Stimulated activated CD8-positive, alpha-beta memory T cell treated with anti-CD3 and anti-CD28 coated beads, Interleukin-12 subunit alpha, Interleukin-12 subunit beta, amount 100 ng/mL, for 24 hours (primary cell): Measurements from ENCODE around the gene SLC25A18.

ENCODE experiments used
- DNase-seq: peaks from one replicate; pipeline ENCODE4 v3.0.0-alpha.2; 2020; ENCODE audit errors: extremely low read depth

Gene SLC25A18

DNA sequence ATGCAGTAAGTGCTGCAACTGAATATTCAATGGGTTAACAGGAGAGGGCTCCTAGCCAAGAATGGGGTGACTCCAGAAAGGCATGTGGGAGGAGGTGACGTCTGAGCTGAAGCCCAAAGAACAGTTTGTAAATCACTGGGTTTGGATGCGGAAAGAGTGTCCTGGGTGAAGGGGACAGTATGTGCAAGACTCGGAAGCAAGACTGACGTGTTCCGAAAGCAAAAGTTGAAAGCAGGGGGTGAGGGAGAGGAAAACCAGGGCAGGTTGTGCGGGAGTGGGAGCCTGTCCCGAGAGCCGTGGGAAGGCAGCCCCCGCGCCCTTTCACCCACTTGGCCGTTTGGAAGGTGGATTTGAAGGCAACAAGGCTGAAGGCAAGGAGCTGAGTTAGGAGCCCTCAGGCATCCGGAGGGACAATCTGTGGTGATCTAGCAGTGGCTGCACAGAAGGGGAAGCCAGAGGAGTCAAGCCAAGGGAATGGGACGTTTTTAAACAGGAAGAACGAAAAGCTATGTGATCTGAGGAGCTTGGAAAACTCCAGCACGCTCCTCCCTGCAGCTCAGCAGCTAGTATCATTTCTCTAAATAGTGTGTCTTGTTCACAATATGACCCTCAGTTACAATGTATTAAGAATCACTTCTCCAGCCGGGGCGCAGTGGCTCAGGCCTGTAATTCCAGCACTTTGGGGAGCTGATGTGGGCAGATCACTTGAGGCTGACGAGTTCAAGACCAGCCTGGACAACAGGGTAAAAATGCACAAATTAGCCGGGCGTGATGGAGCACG, 7.7 kb downstream of the SLC25A18 start:
- no peak for DNase-seq

DNA sequence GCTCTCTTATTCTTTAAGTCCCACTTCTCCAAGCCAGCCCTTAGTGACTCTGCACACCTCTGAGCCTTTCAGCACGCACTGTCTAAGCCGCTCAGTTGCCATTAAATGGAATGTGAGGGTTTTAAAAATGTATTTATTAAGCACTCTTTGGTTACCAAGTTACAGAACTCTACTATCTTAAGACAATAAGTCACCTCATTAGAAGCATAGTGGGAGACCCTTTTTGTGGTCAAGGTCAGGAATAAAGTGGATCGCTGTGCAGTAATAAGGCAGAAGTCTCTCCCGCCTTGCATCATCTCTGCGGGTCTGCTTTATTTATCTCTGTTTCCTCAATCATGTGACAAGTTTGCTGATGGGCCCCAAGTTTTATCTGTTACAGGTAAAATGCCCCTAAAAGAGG, 11.9 kb downstream of the SLC25A18 start:
- DNase-seq, result no peak

DNA sequence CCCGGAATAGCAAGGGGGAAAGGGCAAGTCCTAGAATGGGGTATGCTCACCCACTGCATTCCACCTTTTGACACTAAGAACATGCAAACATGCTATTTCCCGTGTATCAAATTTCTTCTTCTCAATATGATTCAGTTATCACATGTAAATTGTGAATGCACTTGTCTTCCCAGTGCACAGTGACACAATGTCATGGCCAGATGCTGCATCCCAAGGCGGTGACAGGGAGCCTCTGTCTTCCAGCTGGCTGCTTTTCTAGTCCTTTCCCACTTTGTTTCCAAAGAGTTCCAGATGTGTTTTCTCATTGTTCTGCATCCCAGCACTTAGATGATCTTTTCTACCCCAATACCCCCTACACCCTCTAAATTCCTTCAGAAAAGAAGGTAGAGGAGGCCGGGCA, 12.4 kb downstream of the SLC25A18 start:
- no peak for DNase-seq

DNA sequence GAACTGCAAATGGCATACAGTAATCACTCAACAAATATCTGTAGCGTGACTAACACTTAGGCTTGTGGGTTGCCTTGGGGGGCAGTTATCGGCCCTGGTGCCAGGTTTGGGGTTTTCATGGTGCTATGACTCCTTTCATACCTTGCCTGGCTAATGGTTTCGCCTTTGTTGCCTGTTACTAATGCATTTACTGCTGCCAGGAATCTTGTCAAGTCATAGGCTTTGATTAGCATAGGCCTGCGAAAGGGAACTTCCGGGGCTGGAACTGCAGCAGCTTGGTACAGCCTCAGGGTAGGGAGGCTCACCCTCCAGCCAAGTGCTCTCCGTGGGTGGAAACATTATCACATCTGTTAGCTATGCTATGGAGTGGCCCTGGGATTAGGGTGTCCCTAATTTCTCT, 13.2 kb downstream of the SLC25A18 start:
- DNase-seq, result no peak

DNA sequence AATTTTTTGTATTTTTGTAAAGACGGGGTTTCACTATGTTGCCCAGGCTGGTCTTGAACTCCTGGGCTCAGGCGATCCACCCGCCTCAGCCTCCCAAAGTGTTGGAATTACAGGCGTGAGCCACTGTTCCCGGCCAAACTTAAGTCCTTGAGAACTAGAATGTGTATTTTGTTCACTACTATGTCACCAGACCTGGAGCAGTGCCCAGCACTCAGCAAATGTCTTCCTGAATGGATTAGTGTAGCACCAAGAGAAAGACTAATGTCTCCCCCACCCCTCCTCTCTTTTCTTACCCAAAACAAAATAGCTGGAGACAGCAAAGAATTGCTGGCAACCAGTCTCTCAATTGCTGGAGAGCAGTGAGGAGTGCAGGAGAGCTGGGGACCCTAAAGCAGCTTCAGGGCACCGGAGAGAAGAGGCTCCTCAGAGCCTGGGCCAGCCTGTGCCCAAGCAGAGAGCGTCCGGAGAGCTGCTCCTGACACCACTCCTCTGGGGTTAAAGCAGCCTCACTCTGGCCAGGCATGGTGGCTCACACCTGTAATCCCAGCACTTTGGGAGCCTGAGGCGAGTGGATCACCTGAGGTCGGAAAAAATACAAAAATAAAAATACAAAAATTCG, 14.9 kb downstream of the SLC25A18 start:
- DNase-seq, result no peak

DNA sequence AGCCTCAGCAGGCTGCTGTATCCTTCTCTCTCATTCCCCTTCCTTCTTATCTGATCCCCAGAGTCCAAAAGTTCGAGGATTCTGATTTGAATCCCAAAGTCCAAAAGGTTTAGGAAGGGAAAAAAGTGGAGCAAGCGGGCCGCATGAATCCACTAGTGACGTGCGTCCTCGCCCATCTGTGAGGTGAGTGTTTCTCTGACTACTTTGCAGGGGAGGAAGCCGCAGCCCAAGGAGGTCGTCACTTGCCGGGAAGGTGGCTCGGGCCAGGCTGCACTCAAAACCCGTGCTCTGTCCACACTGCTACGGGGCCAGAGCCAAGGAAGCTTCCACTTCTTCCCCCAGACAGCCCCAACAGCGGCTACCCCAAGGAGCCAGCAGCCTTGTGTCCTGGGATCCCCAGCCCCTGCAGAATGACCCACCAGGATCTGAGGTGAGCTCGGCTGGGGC, 16.3 kb downstream of the SLC25A18 start:
- DNase-seq, result no peak

- no peak for DNase-seq
These were observed 17.2 kb downstream of the SLC25A18 start for GRCh38 chr22:17580441-17581031.

- no peak for DNase-seq
These were observed 17.8 kb downstream of the SLC25A18 start for GRCh38 chr22:17581056-17581455.

DNA sequence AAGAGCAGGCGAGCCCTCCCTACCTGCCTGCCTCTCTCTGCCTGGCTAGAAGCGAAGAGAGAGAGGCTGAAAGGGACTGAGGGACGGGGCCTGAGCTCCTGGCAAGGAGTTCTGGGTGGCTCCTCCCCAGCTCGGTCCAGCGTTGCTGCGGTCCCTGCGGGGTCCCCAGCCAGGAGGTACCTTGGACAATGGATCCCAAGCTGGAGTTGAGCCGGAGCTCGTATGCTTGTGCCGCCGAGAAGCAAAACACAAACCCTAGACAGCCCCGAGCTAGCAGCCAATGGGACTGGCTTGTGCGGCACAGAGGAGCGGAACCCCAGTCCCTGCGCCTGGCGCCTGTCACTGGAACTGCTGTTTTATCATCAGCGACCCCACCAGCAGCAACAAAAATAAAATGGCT, 18.3 kb downstream of the SLC25A18 start:
- DNase-seq, result no peak

GRCh38 chr22:17583151-17583550, 19.9 kb downstream of the SLC25A18 start:
- DNase-seq, result no peak

DNA sequence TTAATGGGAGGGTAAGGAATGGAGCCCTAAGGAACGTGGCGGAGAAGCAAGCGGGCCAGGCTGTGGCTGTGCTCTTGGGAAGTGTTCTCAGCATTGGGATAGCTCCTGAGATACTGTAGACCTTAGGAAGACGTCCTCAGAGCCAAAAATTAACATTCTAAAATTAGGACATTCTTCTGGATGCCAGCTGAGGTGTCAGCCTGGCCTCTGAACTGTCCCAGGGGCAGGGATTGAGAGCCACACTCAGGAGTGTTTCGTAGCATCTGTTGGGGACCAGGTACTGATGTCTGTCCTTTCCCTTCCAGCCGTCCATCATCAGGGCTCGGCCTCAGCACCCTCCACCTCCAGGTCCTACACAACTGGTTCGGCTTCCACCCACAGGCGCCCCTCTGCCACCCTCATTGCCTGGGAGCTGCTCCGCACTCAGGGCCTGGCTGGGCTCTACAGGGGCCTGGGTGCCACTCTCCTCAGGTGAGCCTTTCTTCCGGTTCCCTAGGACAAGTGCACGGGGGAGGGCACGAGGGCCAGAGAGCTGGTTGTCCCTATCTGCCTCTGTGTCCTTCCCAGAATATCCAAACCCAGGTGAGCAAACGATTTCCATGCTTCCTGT, 23.6 kb downstream of the SLC25A18 start:
- DNase-seq, result no peak

- DNase-seq, result no peak
These were observed 24.3 kb downstream of the SLC25A18 start for GRCh38 chr22:17587629-17588028.

GRCh38 chr22:17588606-17589005, 25.3 kb downstream of the SLC25A18 start:
- DNase-seq, result no peak

DNA sequence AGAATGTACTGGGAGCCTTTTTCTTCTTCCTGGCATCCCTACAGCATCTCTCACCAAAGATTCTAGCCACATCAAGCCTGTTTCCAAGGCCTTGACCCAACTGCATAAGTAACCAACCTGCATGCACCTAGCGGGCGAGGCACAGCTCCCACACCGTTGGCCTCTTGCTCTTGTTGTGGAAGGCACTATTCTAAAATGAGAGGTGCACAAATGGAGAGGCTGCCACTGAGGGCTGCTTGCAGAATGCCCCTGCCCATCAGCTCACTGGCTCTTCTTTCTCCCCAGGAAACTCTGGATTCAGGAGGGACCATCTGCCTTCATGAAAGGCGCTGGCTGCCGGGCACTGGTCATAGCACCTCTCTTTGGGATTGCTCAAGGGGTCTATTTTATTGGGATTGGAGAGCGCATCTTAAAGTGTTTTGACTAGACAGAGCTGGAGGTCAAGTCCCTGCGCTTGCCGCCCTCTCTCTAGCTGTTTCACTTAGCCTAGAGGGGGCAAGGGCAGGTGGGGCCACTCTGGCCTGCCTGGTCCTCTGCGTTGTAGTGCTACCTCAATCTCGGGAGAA, 26.6 kb downstream of the SLC25A18 start:
- no peak for DNase-seq

DNA sequence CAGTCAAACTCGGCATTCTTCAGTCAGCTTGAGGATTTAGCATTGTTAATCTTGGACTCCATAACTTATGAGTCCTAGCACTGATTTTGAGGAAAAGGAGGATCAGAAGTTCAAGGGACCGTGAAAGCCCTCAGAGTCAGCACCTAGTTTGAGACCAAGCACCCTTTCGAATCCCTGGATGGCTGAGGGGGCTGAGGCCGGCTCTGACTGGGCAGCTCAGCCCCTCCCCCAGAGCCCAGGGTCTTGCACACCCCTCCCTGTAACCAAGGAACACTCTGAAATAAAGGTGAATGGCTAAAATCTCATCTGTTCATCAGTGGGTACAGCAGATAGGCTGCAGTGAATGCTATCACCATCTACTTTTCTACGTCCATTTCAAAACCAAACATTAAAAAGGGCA, 27.3 kb downstream of the SLC25A18 start:
- DNase-seq, result no peak

DNA sequence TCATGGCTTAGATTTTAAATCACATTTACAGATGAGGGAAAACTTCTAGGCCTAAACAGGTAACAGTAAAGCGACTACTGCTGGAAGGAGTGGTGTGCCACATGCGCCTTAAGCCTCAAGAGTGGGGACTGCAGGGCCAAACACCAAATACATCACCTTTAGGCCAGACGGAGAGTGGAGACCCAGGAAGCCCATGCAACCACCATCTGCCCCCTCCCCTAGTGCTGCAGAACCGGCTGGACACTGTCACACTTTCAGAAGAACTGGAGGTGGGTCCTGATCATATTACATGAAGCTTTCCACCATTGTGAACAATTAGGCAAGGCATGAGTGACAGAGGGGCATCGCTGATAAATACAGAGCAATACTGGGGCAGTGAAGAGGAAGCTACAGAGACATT, 28.9 kb downstream of the SLC25A18 start:
- DNase-seq, result no peak

DNA sequence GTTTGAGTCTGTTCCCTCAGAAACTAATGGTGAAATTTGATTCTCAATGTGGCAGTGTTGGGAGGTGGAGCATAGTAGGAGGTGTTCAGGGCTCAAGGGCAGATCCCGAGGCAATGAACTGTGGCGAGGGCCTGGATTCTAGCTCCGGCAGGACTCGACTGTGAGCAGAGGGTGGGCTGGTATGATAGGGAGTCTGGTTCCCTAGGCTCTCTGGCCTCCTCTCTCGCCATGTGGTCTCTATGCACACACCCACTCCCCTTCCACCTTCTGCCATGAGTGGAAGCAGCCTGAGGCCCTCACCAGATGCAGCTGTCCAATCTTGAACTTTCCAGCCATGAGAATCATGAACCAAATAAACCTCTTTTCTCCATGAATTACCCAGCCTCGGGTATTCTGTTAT, 32.9 kb downstream of the SLC25A18 start:
- DNase-seq, result no peak

- DNase-seq, result no peak
These were observed 33.9 kb downstream of the SLC25A18 start for GRCh38 chr22:17597217-17597616.

DNA sequence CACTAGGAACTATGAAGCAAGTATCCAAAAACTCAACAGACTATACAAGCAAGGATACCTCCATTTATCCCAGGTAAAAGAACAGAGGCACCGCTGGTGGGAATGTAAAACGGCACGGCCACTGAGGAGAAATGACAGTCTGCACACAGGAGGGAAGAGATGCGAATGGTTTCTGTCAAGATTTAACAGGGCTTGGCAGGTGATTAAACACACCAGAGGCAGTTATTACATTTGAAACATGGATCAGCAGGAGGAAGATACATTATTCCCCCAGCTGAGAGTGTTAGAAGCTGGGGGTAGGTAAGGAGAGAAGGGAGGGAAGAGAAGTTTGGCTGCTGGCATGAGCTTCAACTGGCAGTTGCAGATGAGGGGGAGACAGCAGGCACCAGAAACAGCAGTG, 35.0 kb downstream of the SLC25A18 start:
- DNase-seq, result no peak

- no peak for DNase-seq
These were observed 37.7 kb downstream of the SLC25A18 start for GRCh38 chr22:17601031-17601430.

GRCh38 chr22:17603668-17604067, 40.4 kb downstream of the SLC25A18 start:
- DNase-seq, result no peak

DNA sequence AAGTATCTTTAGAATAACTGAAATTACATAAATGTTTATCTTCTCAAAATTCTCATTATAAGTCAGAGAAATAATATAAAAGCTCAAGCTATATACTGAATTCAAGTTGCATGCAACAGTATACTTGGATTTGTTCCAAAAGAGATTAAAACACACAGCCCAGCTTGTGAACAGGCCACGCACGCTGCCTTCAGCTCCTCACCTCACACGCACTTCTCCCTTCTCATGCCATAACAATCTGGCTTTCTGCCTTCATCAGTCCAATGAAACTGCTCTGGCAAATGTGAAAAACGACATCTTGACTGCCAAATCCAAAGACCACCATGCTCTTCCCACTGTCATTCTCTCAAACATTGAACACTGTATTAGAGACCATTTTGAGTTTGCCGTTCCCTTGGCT, 43.2 kb downstream of the SLC25A18 start:
- no peak for DNase-seq
